ENCODE data around the gene PSMB5.

PSMB5 gene

DNA sequence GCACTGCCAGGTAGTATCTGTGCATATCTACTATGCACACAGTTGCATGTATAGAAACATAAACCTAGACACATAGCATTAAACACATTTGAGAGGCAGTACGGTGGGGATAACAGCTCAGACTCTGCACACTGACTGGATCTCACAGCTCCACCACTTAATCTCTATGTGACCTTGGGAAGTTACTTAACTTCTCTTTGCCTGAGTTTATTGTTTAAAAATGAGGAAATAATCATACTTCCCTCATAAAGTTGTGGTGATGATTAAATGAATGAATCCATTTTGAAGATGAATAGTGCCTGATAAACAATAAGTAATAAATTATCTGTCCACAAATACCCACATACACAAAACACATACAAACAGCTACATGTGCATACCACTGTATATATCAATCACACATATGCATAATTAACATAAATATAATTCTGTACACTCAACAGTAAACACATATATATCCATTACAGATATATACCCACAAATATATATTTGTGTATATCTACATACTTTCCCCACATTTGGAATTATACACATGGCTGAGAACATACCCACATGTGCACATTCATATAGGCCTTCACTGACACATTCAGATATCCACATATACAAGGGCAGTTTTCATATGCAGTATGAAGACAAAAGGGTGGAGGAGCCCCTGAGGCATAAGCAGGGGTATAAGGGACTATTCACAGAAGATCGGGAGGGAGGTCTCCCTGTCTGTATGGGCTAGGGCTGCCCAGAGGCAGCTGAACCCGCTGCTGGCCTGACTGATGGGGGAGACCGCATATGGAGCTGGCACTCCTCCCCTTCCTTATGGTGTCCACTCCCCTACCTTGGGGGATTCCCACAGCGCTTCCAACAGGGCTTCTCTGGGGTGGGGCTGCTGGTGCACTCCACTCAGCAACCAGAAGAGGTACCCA lies 16.7 kb upstream of the PSMB5 start:
- intact Hi-C loops (cut with DNase I; ENCODE audit: low total_unique reads) = no loop called here
- Histone ChIP-seq H3K4me1 (peaks cover 0 to 4% (median 3%) of the 10 kb centered on the region in 4 donors), H3K27ac (no peak overlapping the region), H3K9me3 (no peaks in the 10 kb centered on the region), H3K4me3 (no peak overlapping the region), H3K36me3 (no peaks in the 10 kb centered on the region), H3K27me3 (peaks cover 0 to 3% of the 10 kb centered on the region in 2 donors)
- TF ChIP-seq, protein P1, sequence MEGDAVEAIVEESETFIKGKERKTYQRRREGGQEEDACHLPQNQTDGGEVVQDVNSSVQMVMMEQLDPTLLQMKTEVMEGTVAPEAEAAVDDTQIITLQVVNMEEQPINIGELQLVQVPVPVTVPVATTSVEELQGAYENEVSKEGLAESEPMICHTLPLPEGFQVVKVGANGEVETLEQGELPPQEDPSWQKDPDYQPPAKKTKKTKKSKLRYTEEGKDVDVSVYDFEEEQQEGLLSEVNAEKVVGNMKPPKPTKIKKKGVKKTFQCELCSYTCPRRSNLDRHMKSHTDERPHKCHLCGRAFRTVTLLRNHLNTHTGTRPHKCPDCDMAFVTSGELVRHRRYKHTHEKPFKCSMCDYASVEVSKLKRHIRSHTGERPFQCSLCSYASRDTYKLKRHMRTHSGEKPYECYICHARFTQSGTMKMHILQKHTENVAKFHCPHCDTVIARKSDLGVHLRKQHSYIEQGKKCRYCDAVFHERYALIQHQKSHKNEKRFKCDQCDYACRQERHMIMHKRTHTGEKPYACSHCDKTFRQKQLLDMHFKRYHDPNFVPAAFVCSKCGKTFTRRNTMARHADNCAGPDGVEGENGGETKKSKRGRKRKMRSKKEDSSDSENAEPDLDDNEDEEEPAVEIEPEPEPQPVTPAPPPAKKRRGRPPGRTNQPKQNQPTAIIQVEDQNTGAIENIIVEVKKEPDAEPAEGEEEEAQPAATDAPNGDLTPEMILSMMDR (IDR thresholded peaks at IDR 0.05) = no peak
- no peak for DNase-seq

DNA sequence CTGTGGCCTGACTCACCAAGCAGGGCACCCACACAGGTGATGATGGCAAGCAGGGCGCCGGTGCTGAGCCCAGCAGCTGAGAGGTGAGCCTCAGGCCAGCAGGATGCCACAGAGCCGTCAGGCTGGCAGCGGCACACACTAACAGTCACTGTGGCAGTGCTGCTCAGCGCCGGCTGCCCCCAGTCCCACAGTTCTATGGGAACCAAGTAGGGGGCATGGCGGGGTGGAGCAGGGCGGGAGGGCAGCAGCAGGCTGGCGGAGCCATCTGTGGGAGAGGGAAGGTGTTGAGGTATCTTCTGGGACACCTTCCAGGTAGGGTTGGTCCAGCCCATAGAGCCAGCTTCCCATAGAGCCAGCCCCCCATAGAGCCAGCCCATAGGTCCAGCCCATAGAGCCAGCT lies 14.3 kb upstream of the PSMB5 start:
- intact Hi-C loops (cut with DNase I; ENCODE audit: low total_unique reads) = no loop called here
- Histone ChIP-seq H3K27ac (no peak overlapping the region), H3K36me3 (no peaks in the 10 kb centered on the region), H3K4me1 (no peaks in the 10 kb centered on the region), H3K4me3 (no peak overlapping the region), H3K27me3 (peaks cover 0 to 3% of the 10 kb centered on the region in 2 donors), H3K9me3 (no peaks in the 10 kb centered on the region)
- TF ChIP-seq, protein P1 (IDR thresholded peaks at IDR 0.05) = no peak
- DNase-seq = no peak

DNA sequence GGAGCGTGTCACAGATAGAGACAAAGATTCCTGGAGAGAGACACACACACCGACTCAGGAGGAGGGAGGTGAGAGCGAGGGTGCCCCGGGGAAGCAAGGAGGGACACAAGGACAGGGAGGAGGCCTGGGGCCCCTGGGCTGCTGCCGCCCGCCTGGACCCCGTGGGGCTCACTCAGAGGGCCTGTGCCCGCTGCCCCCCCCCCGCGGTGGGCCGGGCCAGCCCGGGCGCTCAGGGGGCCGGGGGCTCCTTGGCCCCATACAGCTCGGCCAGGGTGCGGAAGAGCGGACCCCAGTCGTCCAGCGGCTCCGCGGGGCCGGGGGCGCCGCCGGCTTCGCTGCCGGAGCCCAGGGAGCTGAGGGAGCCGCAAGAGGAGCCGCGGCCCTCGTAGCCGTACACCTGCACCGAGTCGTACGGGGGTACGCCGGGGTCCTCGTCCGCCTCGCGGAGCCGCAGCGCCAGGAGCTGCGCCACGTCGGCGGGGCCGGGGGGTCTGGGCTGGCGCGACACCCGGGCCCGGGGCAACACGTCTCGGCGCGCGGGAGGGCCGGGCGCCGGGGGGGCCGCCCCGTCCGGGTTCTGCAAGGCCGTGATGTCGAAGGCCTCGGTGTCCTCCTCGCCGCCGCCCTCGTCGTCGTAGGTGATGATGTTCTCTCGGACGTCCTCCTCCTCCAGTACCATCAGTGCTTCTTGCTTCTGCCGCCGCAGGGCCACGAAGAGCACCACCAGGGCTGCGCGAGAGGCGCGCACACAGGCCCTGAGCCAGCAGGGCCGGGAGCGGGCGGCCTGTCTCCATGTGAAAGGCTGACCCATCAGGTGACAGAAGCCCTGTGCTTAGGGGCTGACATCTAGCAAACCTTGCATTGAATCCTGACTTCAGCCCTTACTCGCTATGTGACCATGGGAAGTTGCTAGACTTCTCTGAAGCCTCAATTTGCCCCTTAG lies 13.3 kb upstream of the PSMB5 start:
- peaks cover 0 to 3% of the 10 kb centered on the region in 2 donors for H3K27me3 ChIP-seq
- TF ChIP-seq, protein P1 (IDR thresholded peaks at IDR 0.05) = no peak
- no peaks in the 10 kb centered on the region for H3K9me3 ChIP-seq
- H3K27ac ChIP-seq = no peak overlapping the region
- no peak overlapping the region for H3K4me3 ChIP-seq
- intact Hi-C loops (cut with DNase I; ENCODE audit: low total_unique reads) = no loop called here
- no peaks in the 10 kb centered on the region for H3K4me1 ChIP-seq
- H3K36me3 ChIP-seq = no peaks in the 10 kb centered on the region
- no peak for DNase-seq

DNA sequence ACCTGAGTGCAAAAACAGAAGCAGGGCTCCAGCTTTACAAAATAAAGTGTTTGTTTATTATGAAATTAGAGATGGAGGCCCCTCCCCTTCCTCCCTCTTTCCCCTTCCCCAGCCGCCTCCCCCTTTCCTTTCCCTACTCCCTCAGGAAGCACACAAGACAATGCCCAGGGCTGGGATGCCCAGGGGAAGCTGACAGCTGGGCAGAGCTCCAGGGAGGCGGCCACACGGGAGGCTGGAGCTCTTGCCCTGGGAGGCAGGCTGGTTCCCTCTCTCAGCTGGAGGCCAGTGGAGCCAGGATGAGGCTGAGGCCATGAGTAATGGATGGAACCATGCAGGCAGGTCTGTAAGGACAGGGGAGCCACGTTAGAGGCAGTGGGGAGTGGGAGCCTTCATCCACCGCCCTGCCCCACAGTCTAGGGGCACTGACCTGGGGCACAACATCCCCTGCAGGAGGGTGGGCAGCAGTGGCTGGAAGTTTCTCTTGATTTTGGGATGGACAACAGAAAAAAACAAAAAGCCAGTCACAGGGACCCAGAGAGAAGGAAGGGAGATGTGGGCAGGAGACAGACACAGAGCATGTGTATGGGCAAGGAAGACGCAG lies 12.4 kb upstream of the PSMB5 start:
- Histone ChIP-seq H3K27me3 (peaks cover 0 to 3% of the 10 kb centered on the region in 2 donors), H3K36me3 (no peaks in the 10 kb centered on the region), H3K27ac (no peak overlapping the region), H3K4me1 (no peaks in the 10 kb centered on the region), H3K4me3 (no peak overlapping the region), H3K9me3 (no peaks in the 10 kb centered on the region)
- TF ChIP-seq, protein P1 (IDR thresholded peaks at IDR 0.05) = no peak
- DNase-seq = no peak
- intact Hi-C loops (cut with DNase I; ENCODE audit: low total_unique reads) = no loop called here
